Measurements from ENCODE around the gene KLHL13. TPM values are rescaled to one million over a fixed set of nuclear protein-coding genes. Genes with fewer than 3 reads are reported as not detected.

KLHL13 gene
- total and polyA plus RNA-seq, 10 of the 15 experiments (the other 5 are each of a cell fraction or from before 2014, with no cell fraction given): 8.2 to 34.1 (median 13.8) TPM

GRCh38 chrX:117898226-117898625 lies 218.4 kb downstream of the KLHL13 start (continued):
- no peak for TF ChIP-seq RELB (IDR thresholded peaks at IDR 0.05; ENCODE audit: low read depth)

- 0% methylated on average over 1 of the region's 1 CpG for WGBS (ENCODE audit: insufficient coverage, insufficient replicate concordance, low lambda C conversion rate, missing lambda C conversion rate)
- DNase-seq (ENCODE audit: low read depth, low spot score): no peak
- no peaks in the 10 kb centered on the region for H3K9me3 ChIP-seq (replicated peaks; ENCODE audit: control insufficient read depth, insufficient read depth, low read length)
- H3K36me3 ChIP-seq (ENCODE audit: control insufficient read depth in 2 of 2, insufficient read depth in 2 of 2, low read length in 1 of 2): no peaks in the 10 kb centered on the region
- no peak overlapping the region; the same call in 1 of the 2 replicates for H3K4me2 ChIP-seq (ENCODE audit: control insufficient read depth, insufficient read depth)
- ChIA-PET POLR2A (no interaction called here), CTCF (no interaction called here), RAD21 (ENCODE audit: unreplicated experiment) (no interaction called here), SMC1A (ENCODE audit: uncharacterized antibody, unreplicated experiment) (no interaction called here)
- in situ Hi-C loops (cut with MboI) (no loop called here), intact Hi-C loops (cut with micrococcal nuclease; ENCODE audit: unreplicated experiment) (no loop called here)
- H3K4me3 ChIP-seq: no peak overlapping the region
- H2AFZ ChIP-seq (ENCODE audit: control insufficient read depth, low read depth, low read length): no peak overlapping the region
- no peak for FAIRE-seq
- H3K27me3 ChIP-seq (replicated peaks in 1 of 2; ENCODE audit: control insufficient read depth in 2 of 2, insufficient read depth in 2 of 2, low read length in 1 of 2): no peaks in the 10 kb centered on the region
- no peak overlapping the region for H3K27ac ChIP-seq (ENCODE audit: control insufficient read depth, insufficient read depth)
- H4K20me1 ChIP-seq (ENCODE audit: control insufficient read depth, insufficient read depth): no peaks in the 10 kb centered on the region
- no peaks in the 10 kb centered on the region for H3K79me2 ChIP-seq (ENCODE audit: control insufficient read depth, insufficient read depth, low read length)
- BruUV-seq (replicated peaks): no TSS peak
- no peak overlapping the region for H3K9ac ChIP-seq (ENCODE audit: control insufficient read depth, insufficient read depth, low read length)
- ATAC-seq: no peak; the same call in 2 of the 3 replicates
- no peaks in the 10 kb centered on the region for H3K4me1 ChIP-seq (ENCODE audit: control insufficient read depth, insufficient read depth, low read length)
- TF ChIP-seq EP300 (IDR thresholded peaks at IDR 0.05; ENCODE audit: borderline replicate concordance in 1 of 2, control insufficient read depth in 1 of 2, low read depth in 2 of 2, low read length in 2 of 2) (0 out of 4 replicates have a peak, but pooled peaks of 1 of the 2 experiments have one; percentile 13), TCF7 (IDR thresholded peaks at IDR 0.05; ENCODE audit: borderline replicate concordance) (no peak), ATF7 (IDR thresholded peaks at IDR 0.05; ENCODE audit: low read depth) (no peak), SKIL (IDR thresholded peaks at IDR 0.05; ENCODE audit: low read depth, poor library complexity, severe bottlenecking) (no peak), SMAD1 (IDR thresholded peaks at IDR 0.05; ENCODE audit: low read depth, partially characterized antibody) (no peak), ELK1 (IDR thresholded peaks at IDR 0.05; ENCODE audit: low read depth, low read length) (no peak), MXI1 (IDR thresholded peaks at IDR 0.05; ENCODE audit: low read depth, low read length) (no peak), ZNF384 (IDR thresholded peaks at IDR 0.05; ENCODE audit: borderline replicate concordance, low read depth, low read length) (no peak), MAX (IDR thresholded peaks at IDR 0.05; ENCODE audit: low read depth, low read length) (no peak), HSF1 (IDR thresholded peaks at IDR 0.05; ENCODE audit: low read depth, low read length) (no peak), CEBPB (IDR thresholded peaks at IDR 0.05; ENCODE audit: borderline replicate concordance in 1 of 2, low read depth in 2 of 2, low read length in 2 of 2) (no peak), FOXM1 (IDR thresholded peaks at IDR 0.05; ENCODE audit: low read depth, low read length) (peak; percentile 88; the same call in 1 of the 2 replicates), MYB (IDR thresholded peaks at IDR 0.05; ENCODE audit: borderline replicate concordance, low read depth, low read length) (no peak), ZNF207 (IDR thresholded peaks at IDR 0.05; ENCODE audit: borderline replicate concordance) (no peak), SIX5 (IDR thresholded peaks at IDR 0.05; ENCODE audit: low read depth, low read length, severe bottlenecking) (no peak)
Observed at GRCh38 chrX:117895418-117895817, 221.2 kb downstream of the KLHL13 start.

Measured in GM12878 (cell line).